CD4-positive, alpha-beta T cell (primary cell): ENCODE measurements around the gene SRR. TPM values are rescaled to one million over a fixed set of nuclear protein-coding genes. Genes with fewer than 3 reads are reported as not detected.

Source experiments
- ATAC-seq: fragments of 200-7000 bp; cut with Tn5 transposase; one replicate; pipeline ENCODE4 v1.10.0; 2022; ENCODE audit warnings: mild to moderate bottlenecking; ENCODE audit not compliant: poor library complexity
- CTCF ChIA-PET: fragments of 350-600 bp; sonication (Branson Sonifier 250); formaldehyde crosslinking; loops from one replicate; lab custom pipeline; 2021; ENCODE audit warnings: antibody characterized with exemption, inconsistent platforms; lab: Charles Lee
- POLR2A ChIA-PET: fragments of 350-600 bp; sonication (Branson Sonifier 250); formaldehyde crosslinking; loops from one replicate; lab custom pipeline; 2021; ENCODE audit warnings: antibody characterized with exemption, inconsistent platforms; lab: Charles Lee
- DNase-seq, 14 experiments: peaks; one replicate each; pipeline ENCODE4 v3.0.0-alpha.2; 2013 to 2020; ENCODE audit warnings: mixed read lengths in 2 of 14
- H3K27ac ChIP-seq, 2 donors: one replicate each; pipeline versions ENCODE4 v1.5.1 to v1.7.0; 2013; ENCODE audit warnings: low read length in 2 of 2, low read depth in 1 of 2, mild to moderate bottlenecking in 1 of 2
- H3K27me3 ChIP-seq, 2 experiments: 1 replicate in 1 of 2; 2 replicates in 1 of 2; pipeline versions ENCODE4 v1.6.1 to v1.7.0; 2013; ENCODE audit warnings: low read length in 2 of 2, control low read depth in 1 of 2, mild to moderate bottlenecking in 1 of 2, moderate library complexity in 1 of 2; ENCODE audit not compliant: insufficient read depth in 2 of 2, control insufficient read depth in 1 of 2
- H3K36me3 ChIP-seq: one replicate; pipeline ENCODE4 v1.6.1; 2013; ENCODE audit warnings: low read length, control low read depth; ENCODE audit not compliant: insufficient read depth
- H3K4me1 ChIP-seq: one replicate; pipeline ENCODE4 v1.6.1; 2013; ENCODE audit warnings: low read length, control low read depth; ENCODE audit not compliant: insufficient read depth
- H3K4me3 ChIP-seq: one replicate; pipeline ENCODE4 v1.5.1; 2013; ENCODE audit warnings: mild to moderate bottlenecking, low read length, moderate library complexity
- H3K9me3 ChIP-seq, 2 experiments: 1 replicate in 1 of 2; 2 replicates in 1 of 2; pipeline versions ENCODE4 v1.6.1 to v1.7.0; 2013; ENCODE audit warnings: low read length in 2 of 2, mild to moderate bottlenecking in 2 of 2, control low read depth in 1 of 2, moderate library complexity in 1 of 2; ENCODE audit not compliant: control insufficient read depth in 1 of 2, insufficient read depth in 1 of 2
- H3K27ac Mint-ChIP-seq: one replicate; pipeline ENCODE4 v1.8.0; 2020; ENCODE audit warnings: mixed read lengths
- H3K27me3 Mint-ChIP-seq: one replicate; pipeline ENCODE4 v1.8.0; 2021; ENCODE audit warnings: mixed read lengths
- H3K36me3 Mint-ChIP-seq: one replicate; pipeline ENCODE4 v1.8.0; 2021; ENCODE audit warnings: low read depth, mixed read lengths
- H3K4me1 Mint-ChIP-seq: one replicate; pipeline ENCODE4 v1.8.0; 2021; ENCODE audit warnings: low read depth, mixed read lengths
- H3K4me3 Mint-ChIP-seq: one replicate; pipeline ENCODE4 v1.8.0; 2020; ENCODE audit warnings: mild to moderate bottlenecking, mixed read lengths
- H3K9me3 Mint-ChIP-seq: one replicate; pipeline ENCODE4 v1.8.0; 2020; ENCODE audit warnings: mixed read lengths
- intact Hi-C, 2 experiments: fragments of 100-400 bp; cut with DNase I in 1 of 2; cut with micrococcal nuclease in 1 of 2; formaldehyde crosslinking; loops; one replicate each; pipeline versions ENCODE4 v1.15.1 to v1.9.0; 2023 to 2025; cut with DNase I, micrococcal nuclease
- total RNA-seq, 174 experiments: library from RNA in 2 of 174; stranded (reverse) in 2 of 174; gene quantifications; one replicate each; pipeline ENCODE4 v1.2.3 and lab custom pipeline; 2021 to 2026
- TF ChIP-seq, protein P1 (sequence below): fragments of 200-600 bp; IDR thresholded peaks from one replicate; pipeline ENCODE4 v1.8.0; 2022; ENCODE audit warnings: antibody characterized with exemption, mild to moderate bottlenecking

Gene SRR
- total RNA-seq, 2 experiments from 2014 or later = 2.5 to 2.8 TPM

DNA sequence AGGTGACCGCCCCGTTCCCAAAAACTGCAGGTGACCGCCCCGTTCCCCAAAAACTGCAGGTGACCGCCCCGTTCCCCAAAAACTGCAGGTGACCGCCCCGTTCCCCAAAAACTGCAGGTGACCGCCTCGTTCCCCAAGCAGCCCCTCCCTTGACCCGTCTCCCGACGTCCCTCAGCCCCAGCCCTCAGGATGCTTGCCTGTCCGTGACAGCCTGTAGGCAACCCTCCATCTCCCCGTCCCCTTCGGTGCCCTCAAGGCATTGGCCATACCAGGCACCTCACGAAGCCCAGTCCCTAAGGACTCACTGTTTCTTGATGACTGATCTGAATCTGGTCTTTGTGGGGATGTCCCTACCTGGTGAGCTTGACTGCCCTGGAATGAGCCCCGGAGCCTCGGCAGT, 58.7 kb downstream of the SRR start:
- H3K4me1 ChIP-seq = no peaks in the 10 kb centered on the region
- intact Hi-C loops = no loop called here
- Mint-ChIP-seq H3K4me3 (no peak overlapping the region), H3K4me1 (no peaks in the 10 kb centered on the region), H3K27ac (no peak overlapping the region), H3K9me3 (no peaks in the 10 kb centered on the region), H3K36me3 (peaks cover 58% of the 10 kb centered on the region), H3K27me3 (no peaks in the 10 kb centered on the region)
- no peak overlapping the region for H3K27ac ChIP-seq
- ATAC-seq (no peak), DNase-seq (no peak)
- ChIA-PET CTCF (no interaction called here), POLR2A (no interaction called here)
- peaks cover 49% of the 10 kb centered on the region for H3K36me3 ChIP-seq
- no peaks in the 10 kb centered on the region for H3K27me3 ChIP-seq
- TF ChIP-seq, protein P1, sequence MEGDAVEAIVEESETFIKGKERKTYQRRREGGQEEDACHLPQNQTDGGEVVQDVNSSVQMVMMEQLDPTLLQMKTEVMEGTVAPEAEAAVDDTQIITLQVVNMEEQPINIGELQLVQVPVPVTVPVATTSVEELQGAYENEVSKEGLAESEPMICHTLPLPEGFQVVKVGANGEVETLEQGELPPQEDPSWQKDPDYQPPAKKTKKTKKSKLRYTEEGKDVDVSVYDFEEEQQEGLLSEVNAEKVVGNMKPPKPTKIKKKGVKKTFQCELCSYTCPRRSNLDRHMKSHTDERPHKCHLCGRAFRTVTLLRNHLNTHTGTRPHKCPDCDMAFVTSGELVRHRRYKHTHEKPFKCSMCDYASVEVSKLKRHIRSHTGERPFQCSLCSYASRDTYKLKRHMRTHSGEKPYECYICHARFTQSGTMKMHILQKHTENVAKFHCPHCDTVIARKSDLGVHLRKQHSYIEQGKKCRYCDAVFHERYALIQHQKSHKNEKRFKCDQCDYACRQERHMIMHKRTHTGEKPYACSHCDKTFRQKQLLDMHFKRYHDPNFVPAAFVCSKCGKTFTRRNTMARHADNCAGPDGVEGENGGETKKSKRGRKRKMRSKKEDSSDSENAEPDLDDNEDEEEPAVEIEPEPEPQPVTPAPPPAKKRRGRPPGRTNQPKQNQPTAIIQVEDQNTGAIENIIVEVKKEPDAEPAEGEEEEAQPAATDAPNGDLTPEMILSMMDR = no peak
- H3K9me3 ChIP-seq = no peaks in the 10 kb centered on the region
- H3K4me3 ChIP-seq = no peak overlapping the region

DNA sequence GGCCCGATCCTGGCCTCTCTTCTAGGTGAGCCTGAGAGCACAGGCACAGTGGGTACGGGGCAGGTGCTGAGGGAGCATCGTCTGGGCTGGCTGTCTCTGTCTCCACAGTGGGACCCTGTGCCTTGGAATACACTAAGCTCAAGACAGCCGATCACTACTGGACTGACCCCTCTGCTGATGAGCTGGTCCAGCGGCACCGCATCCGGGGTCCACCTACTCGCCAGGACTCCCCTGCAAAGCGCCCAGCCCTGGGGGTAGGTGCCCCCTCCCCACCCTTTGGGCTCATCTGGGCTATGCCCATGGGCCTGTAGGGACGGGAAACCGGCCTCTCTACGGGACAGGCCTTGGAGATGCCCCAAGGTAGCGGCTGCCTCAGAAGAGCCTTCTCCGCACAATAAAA, 59.1 kb downstream of the SRR start:
- Histone ChIP-seq H3K4me3 (no peak overlapping the region), H3K9me3 (no peaks in the 10 kb centered on the region), H3K27me3 (no peaks in the 10 kb centered on the region), H3K36me3 (peaks cover 46% of the 10 kb centered on the region), H3K4me1 (no peaks in the 10 kb centered on the region), H3K27ac (no peak overlapping the region)
- ATAC-seq (no peak), DNase-seq (no peak)
- CTCF ChIA-PET = no interaction called here
- intact Hi-C loops = no loop called here
- POLR2A ChIA-PET = no interaction called here
- no peaks in the 10 kb centered on the region for H3K4me1 Mint-ChIP-seq
- TF ChIP-seq, protein P1 = no peak
- H3K4me3 Mint-ChIP-seq = no peak overlapping the region
- no peak overlapping the region for H3K27ac Mint-ChIP-seq
- peaks cover 58% of the 10 kb centered on the region for H3K36me3 Mint-ChIP-seq
- no peaks in the 10 kb centered on the region for H3K9me3 Mint-ChIP-seq
- no peaks in the 10 kb centered on the region for H3K27me3 Mint-ChIP-seq

DNA sequence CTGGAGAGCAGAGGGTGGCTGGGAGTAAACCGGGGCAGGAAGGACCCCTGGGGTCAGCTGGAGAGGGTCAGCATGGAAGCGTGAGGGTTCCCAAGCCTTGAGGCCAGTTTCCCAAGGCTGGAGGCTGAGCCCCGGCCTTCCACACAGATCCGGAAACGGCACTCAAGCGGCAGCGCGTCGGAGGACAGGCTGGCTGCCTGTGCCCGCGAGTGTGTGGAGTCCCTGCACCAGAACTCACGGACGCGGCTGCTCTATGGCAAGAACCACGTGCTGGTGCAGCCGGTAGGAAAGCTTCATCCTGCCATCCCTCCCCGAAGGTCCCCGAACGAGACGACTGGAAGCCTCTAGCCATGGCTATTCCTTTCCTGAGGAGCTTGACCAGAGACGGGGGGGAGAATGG, 59.6 kb downstream of the SRR start:
- TF ChIP-seq, protein P1 = no peak

More for the DNA sequence above, 59.6 kb downstream of the SRR start:
- H3K4me1 Mint-ChIP-seq = no peaks in the 10 kb centered on the region
- no peaks in the 10 kb centered on the region for H3K9me3 ChIP-seq
- H3K27me3 Mint-ChIP-seq = no peaks in the 10 kb centered on the region
- ChIA-PET POLR2A (no interaction called here), CTCF (no interaction called here)
- H3K27ac Mint-ChIP-seq = no peak overlapping the region
- H3K36me3 ChIP-seq = peaks cover 46% of the 10 kb centered on the region
- H3K27ac ChIP-seq = no peak overlapping the region
- DNase-seq (no peak), ATAC-seq (no peak)
- H3K36me3 Mint-ChIP-seq = peaks cover 62% of the 10 kb centered on the region
- H3K9me3 Mint-ChIP-seq = no peaks in the 10 kb centered on the region
- no peak overlapping the region for H3K4me3 ChIP-seq
- no peaks in the 10 kb centered on the region for H3K27me3 ChIP-seq
- intact Hi-C loops = no loop called here
- no peak overlapping the region for H3K4me3 Mint-ChIP-seq
- no peaks in the 10 kb centered on the region for H3K4me1 ChIP-seq
